ENCODE results near the gene WDR47.
"Not testable (repeated sequence)": the region's sequence is repeated elsewhere in the genome, so short reads cannot be mapped to it uniquely, and the experiment has no call there.

WDR47 gene

DNA sequence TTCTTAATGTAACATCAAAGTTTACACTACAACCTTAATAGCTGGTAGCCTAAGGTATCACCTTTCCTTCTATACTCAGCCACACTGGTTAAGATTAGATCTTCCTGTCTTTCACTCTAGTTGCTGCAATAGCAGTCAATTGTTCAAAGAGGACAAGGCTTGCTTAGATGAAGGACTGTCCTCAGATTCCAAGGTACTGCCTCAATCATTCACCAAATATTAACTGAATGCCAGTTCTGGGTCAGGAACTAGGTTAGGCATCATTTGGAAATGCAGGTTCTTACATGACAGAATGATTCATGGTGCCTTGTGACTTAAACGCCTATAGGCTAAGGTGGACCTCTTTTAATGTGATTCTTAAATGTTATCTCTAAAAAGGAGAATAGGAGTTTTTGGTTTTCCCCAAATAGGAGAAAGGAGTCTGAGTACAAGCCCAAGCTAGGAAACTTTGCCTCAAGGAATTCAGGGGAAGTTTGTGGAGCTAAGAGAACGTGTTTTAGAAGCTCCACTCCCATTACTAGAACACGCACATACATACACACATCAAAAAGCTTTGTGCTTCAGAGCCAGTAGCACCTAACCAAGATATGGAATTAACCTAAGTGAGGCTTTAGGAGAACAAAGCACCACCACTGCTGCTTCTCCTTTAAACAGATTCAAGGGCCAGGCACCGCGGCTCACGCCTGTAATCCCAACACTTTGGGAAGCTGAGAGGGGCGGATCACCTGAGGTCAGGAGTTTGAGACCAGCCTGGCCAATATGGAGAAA, 8.5 kb upstream of the WDR47 start:
- no peak for DNase-seq

- DNase-seq = no peak
Observed at GRCh38 chr1:109048335-109048734, 6.4 kb upstream of the WDR47 start.

- DNase-seq = no peak
Observed at GRCh38 chr1:109047339-109047738, 5.4 kb upstream of the WDR47 start.

DNA sequence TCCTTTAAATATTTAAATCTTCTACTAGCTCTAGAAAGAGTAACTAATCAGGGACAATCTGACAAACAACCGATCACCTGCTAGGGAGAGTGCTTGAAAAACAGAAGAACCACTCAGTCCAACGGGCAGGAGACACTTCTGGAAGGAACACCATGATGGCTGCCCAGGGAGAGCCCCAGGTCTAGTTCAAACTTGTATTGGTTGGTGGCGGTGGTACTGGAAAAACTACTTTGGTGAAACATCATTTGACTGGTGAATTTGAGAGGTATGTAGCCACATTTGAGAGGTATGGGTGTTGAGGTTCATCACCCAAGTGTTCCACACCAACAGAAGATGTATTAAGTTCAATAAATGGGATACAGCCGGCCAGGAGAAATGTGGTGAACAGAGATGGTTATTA, 4.8 kb upstream of the WDR47 start:
- DNase-seq = no peak

DNA sequence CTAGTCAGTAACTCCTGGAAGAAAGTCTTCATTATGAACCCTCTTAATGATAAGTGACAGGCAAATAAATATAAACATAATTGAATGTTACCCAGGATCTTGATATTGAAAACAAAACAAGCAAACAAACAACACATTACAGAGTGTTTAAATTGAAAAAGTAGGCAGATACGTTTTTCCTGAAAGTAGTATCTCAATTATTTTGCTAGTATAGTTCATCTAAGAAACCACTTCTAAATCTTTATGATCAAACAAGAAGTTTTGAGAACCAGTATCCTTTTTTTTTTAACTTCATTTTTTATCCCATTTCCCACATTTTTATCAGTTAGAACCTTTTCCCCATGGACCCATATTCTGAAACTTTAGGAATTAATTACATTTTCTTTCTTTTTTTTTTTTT, 3.7 kb upstream of the WDR47 start:
- DNase-seq = no peak

DNA sequence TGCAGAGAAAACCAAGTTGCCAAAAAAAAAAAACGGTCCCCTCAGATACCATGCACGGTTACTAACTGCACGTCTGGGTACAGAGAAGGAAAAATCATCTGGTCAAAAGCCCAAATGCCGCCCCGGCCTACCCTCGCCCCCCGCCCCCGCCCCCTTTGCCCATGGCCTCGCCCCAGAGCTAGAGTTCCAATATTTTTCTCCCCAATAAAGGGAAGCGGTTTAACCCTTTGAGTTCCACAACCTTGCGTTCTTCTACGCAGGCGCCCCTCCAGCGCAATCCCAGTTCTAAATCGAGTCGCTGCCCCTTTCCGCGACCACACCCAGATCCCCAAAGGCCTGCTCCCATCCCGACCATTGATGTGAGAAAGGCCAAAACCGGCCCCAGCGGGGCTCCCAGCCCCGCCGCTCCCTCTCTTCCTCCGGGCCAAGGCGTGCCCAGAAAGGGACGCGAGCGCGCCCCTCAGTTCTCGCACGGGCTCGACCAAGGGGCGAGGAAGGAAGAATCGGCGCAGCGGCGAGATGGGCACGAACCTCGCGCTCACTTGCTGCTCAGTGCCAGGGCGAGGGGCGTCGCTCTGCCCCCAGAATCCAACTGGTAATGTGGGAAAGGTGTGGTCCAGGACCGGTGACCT, 797 bp downstream of the WDR47 start:
- DNase-seq = no peak

GRCh38 chr1:109040627-109040988, 1.3 kb downstream of the WDR47 start:
- DNase-seq = no peak

GRCh38 chr1:109034382-109034781, 7.5 kb downstream of the WDR47 start:
- no peak for DNase-seq

- DNase-seq = not testable (repeated sequence)
Observed at GRCh38 chr1:109029493-109029892, 12.4 kb downstream of the WDR47 start.

- peak; percentile 7 for DNase-seq
Observed at GRCh38 chr1:109027841-109028240, 14.1 kb downstream of the WDR47 start.

GRCh38 chr1:109025694-109026093, 16.2 kb downstream of the WDR47 start:
- DNase-seq = no peak

DNA sequence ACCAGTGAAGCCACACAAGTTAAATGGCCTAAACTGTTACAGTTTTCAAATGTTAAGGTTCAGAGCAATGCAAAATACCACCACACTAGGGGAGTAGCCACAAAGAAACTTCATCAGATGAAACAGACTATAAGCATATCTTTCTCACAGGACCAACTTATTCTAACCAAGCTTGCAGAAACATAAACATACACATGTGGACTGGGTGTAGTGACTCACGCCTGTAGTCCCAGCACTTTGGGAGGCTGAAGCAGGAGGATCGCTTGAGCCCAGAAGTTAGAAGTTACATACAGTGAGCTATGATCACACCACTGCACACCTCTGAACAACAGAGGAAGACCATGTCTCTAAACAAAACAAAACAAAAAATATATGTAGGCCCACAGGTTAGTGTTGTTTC, 17.3 kb downstream of the WDR47 start:
- DNase-seq = no peak

GRCh38 chr1:109020693-109021257, 21.1 kb downstream of the WDR47 start:
- no peak for DNase-seq

GRCh38 chr1:109017719-109018118, 24.2 kb downstream of the WDR47 start:
- not testable (repeated sequence) for DNase-seq

- no peak for DNase-seq
Observed at GRCh38 chr1:109017134-109017533, 24.8 kb downstream of the WDR47 start.

DNA sequence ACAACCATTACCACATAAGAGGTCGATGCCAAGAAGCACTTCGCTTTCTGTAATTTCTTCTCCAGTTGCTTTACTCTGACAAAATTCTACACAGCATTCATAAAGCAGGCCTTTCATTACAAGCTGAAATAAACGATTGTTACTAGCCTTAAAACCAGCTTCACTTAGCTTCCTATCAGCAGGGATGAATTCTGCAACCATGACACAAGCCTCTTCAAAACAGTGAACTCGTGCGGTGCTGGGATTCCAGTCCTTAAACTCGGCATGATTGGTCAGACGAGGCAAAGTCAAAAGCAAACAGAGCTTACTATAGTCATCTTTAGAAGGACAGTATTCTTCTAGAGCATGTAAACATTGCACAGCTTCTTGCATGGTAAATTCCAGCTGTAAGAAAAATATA, 30.6 kb downstream of the WDR47 start:
- no peak for DNase-seq

- not testable (repeated sequence) for DNase-seq
Observed at GRCh38 chr1:108996622-108997021, 45.3 kb downstream of the WDR47 start.

GRCh38 chr1:108983114-108983513, 58.8 kb downstream of the WDR47 start:
- no peak for DNase-seq

DNA sequence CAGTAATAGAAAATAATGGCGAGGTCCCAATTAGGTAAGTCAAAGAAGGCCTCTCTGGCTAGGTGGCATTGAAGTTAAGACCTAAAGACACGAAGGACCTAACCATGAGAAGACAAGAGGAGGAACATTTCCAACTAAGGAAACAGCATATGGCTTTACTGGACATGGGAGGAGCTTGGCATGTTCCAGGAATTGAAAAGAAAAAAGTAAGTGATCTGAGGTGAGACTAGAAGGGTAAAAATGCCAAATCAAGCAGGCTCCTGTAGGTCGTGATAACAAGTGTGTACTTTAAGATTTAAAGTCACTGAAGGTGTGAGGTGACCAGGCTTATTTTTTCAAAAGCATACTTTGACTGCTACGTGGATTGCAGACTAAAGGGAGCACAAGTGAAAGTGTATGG, 65.2 kb downstream of the WDR47 start:
- no peak for DNase-seq

DNA sequence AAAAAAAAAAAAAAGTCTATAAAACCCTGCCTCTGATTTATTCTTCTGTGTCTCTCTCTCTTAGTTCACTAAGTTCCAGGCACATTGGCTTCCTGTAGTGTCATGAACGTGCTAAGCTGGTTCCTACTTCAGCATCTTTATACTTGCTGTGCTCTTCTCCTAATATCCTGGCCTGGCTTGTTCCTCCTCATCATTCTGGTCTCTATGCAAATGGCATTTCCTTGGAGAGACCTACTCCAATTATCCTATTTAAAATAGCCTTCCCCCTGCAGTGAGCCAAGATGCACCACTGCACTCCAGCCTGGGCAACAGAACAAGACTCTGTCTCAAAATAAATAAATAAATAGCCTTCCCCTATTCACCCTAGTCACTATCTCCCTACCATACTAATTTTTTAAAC, 69.0 kb downstream of the WDR47 start:
- DNase-seq = no peak

GRCh38 chr1:108969346-108969745, 72.6 kb downstream of the WDR47 start:
- no peak for DNase-seq

DNA sequence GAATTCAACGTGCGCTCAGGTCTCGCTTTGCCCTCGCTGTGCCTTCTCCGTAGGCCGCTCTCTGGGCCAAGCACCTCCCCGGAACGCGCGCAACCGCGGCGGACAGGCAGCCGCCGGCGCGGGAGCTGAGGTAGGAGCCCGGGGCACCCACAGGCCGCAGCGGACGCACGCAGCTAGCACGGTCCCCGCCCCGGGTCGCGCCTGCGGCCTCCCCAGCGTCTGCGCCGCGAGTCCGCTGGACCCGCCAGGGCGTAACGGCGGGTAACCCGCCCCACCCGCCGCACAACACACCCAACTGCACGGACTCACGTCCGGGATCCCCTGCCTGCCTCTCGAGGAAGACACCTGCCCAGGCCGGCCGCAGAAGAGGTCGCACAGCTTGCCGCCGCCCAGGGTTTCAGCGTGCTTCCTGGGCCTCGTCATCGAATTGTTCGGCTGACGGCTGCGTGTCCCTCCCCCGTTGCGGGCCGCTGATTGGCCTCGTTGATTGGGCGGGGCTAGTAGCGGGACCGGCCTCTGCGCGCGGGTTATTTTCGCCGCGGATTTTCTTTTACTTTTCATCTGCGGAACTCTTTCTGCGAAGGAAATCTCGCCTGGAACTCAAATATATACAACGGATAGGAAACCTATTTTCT, 78.7 kb downstream of the WDR47 start, which contains the start of gene CLCC1:
CLCC1 (minus strand) TSS at position 433 of the 635 bp plus-strand sequence. CDS start 13,047 bp downstream, outside the sequence.
- peak; percentile 93 for DNase-seq

DNA sequence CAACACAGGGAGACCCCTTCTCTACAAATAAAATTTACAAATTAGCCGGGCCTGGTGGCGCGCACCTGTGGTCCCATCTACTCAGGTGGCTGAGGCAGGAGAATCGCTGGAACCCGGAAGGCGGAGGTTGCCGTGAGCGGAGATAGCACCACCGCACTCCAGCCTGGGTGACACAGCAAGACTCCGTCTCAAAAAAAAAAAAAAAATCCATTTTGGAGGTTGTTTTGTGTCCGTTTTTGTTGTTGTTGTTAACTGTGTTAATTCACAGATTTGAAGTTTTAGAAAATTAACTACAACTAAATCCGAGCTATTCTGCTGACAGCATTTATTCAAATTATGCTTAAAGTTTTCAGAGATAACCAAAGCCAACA, 79.2 kb downstream of the WDR47 start:
- peak; percentile 31 for DNase-seq
